Measurements from ENCODE around the gene SGMS2.

SGMS2 gene

DNA sequence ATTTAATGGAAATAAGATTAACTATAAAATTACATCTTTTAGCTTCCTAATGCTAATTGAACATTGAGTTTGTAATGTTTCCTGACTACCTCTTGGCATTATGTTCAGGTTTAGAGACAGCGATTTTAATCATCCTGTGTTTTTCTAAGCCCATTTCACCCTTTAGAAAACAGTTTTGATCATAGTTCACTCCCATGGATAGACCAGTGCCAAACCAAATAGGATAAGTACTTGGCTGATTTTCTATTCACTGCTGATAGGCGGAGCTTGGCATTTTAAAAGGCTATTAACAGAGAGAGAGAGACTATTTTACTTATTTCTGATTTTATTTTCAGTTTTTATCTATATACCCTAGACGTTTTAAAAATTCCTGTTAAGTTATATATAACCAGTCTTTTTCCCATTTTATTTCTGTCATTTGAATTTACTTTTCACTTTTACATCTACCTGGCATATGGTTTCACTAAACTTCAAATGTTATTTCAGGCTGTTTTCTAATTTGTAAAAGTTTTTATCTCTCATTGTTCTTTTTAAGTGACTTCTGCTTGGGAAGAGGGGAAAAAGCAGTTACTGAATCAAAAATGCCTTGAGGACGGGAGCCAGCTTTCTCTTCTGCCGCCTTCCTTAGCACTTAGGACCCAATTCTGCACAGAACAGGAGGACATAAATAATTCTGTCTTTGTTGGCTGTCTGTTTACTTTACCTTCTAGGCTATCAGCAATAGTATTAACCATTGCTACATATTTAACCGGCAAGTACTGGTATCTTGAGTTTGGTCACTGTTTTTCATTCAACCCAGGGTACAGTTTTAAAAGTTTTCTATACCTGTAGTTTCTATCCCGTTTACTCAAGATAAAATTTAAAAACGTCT, 46.4 kb downstream of the SGMS2 start:
- no peaks in the 10 kb centered on the region for H3K9me3 ChIP-seq (ENCODE audit: control insufficient read depth, insufficient read depth, low read depth, low read length)
- peaks cover 3% of the 10 kb centered on the region for H3K4me1 ChIP-seq (ENCODE audit: control insufficient read depth, insufficient read depth, low read length)
- ChIA-PET CTCF (interaction anchor here (0.6 kb wide), 2 partner anchors 41 to 626 kb away, joined by 3 read pairs; no protein-coding TSS in a partner anchor), POLR2A (no interaction called here)
- H3K36me3 ChIP-seq (ENCODE audit: control insufficient read depth in 2 of 2, insufficient read depth in 1 of 2, low read length in 2 of 2) = no peaks in the 10 kb centered on the region
- no peak overlapping the region for H3K4me3 ChIP-seq (ENCODE audit: low read depth, low read length)
- H3K27ac ChIP-seq (ENCODE audit: extremely low read depth, low read depth, low read length) = no peak overlapping the region
- TF ChIP-seq WT1 (tag by site-specific recombination; IDR thresholded peaks at IDR 0.05) (peak; percentile 59; the same call in 1 of the 2 replicates), IKZF3 (tag by site-specific recombination; IDR thresholded peaks at IDR 0.05) (0 out of 2 replicates have a peak, but pooled peaks have one; percentile 18), ZBTB8A (tag by site-specific recombination; IDR thresholded peaks at IDR 0.05) (0 out of 2 replicates have a peak, but pooled peaks have one; percentile 23), PRDM1 (tag by site-specific recombination; IDR thresholded peaks at IDR 0.05) (peak; percentile 58; the same call in 1 of the 2 replicates), ZNF335 (tag by site-specific recombination; conservative IDR thresholded peaks at IDR 0.05) (peak; percentile 53; the same call in 1 of the 2 replicates)
- TF ChIP-seq, protein P1, sequence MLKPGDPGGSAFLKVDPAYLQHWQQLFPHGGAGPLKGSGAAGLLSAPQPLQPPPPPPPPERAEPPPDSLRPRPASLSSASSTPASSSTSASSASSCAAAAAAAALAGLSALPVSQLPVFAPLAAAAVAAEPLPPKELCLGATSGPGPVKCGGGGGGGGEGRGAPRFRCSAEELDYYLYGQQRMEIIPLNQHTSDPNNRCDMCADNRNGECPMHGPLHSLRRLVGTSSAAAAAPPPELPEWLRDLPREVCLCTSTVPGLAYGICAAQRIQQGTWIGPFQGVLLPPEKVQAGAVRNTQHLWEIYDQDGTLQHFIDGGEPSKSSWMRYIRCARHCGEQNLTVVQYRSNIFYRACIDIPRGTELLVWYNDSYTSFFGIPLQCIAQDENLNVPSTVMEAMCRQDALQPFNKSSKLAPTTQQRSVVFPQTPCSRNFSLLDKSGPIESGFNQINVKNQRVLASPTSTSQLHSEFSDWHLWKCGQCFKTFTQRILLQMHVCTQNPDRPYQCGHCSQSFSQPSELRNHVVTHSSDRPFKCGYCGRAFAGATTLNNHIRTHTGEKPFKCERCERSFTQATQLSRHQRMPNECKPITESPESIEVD (tag by site-specific recombination; IDR thresholded peaks at IDR 0.05) = peak; percentile 81
- TF ChIP-seq, protein P2, sequence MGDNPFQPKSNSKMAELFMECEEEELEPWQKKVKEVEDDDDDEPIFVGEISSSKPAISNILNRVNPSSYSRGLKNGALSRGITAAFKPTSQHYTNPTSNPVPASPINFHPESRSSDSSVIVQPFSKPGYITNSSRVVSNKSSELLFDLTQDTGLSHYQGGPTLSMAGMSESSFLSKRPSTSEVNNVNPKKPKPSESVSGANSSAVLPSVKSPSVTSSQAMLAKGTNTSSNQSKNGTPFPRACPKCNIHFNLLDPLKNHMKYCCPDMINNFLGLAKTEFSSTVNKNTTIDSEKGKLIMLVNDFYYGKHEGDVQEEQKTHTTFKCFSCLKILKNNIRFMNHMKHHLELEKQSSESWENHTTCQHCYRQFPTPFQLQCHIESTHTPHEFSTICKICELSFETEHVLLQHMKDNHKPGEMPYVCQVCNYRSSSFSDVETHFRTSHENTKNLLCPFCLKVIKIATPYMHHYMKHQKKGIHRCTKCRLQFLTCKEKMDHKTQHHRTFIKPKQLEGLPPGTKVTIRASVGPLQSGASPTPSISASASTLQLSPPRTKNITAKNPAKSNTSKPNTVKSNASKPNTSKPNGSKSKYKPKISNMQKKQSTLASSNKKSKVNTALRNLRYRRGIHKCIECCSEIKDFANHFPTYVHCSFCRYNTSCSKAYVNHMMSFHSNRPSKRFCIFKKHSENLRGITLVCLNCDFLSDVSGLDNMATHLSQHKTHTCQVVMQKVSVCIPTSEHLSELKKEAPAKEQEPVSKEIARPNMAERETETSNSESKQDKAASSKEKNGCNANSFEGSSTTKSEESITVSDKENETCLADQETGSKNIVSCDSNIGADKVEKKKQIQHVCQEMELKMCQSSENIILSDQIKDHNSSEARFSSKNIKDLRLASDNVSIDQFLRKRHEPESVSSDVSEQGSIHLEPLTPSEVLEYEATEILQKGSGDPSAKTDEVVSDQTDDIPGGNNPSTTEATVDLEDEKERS (tag by site-specific recombination; IDR thresholded peaks at IDR 0.05) = no peak
- TF ChIP-seq, protein P3, sequence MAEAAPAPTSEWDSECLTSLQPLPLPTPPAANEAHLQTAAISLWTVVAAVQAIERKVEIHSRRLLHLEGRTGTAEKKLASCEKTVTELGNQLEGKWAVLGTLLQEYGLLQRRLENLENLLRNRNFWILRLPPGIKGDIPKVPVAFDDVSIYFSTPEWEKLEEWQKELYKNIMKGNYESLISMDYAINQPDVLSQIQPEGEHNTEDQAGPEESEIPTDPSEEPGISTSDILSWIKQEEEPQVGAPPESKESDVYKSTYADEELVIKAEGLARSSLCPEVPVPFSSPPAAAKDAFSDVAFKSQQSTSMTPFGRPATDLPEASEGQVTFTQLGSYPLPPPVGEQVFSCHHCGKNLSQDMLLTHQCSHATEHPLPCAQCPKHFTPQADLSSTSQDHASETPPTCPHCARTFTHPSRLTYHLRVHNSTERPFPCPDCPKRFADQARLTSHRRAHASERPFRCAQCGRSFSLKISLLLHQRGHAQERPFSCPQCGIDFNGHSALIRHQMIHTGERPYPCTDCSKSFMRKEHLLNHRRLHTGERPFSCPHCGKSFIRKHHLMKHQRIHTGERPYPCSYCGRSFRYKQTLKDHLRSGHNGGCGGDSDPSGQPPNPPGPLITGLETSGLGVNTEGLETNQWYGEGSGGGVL (tag by site-specific recombination; IDR thresholded peaks at IDR 0.05) = no peak

DNA sequence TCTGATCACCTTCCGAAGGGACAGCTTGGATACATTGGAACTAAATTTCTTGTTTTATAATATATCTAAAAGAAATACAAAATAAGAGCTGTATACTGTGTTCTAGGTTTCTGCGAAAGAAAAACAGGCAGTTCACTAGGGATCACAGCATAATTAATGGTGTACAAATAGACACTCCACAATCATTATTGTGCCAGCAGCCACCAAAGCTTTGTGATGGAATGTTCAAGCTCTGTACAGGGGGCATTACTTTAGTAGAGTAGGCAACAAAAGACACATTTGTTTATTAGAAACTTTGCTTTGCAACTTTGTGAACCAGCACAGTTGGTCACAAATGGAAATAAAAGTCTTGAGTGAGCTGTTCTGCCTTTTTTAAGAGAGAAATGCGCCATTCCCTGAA, 49.3 kb downstream of the SGMS2 start:
- no peaks in the 10 kb centered on the region for H3K36me3 ChIP-seq (ENCODE audit: control insufficient read depth in 2 of 2, insufficient read depth in 1 of 2, low read length in 2 of 2)
- H3K9me3 ChIP-seq (ENCODE audit: control insufficient read depth, insufficient read depth, low read depth, low read length) = no peaks in the 10 kb centered on the region
- no peak overlapping the region for H3K4me3 ChIP-seq (ENCODE audit: low read depth, low read length)
- peaks cover 3% of the 10 kb centered on the region for H3K4me1 ChIP-seq (ENCODE audit: control insufficient read depth, insufficient read depth, low read length)
- ChIA-PET POLR2A (no interaction called here), CTCF (interaction anchor here (0.5 kb wide), 1 partner anchor 656 kb away, joined by 3 read pairs; no protein-coding TSS in a partner anchor)
- no peak overlapping the region for H3K27ac ChIP-seq (ENCODE audit: extremely low read depth, low read depth, low read length)
- TF ChIP-seq ZNF768 (tag by site-specific recombination; IDR thresholded peaks at IDR 0.05) (no peak), ZNF791 (tag by site-specific recombination; IDR thresholded peaks at IDR 0.05) (no peak), ZNF416 (tag by site-specific recombination; IDR thresholded peaks at IDR 0.05) (no peak), ZSCAN16 (tag by site-specific recombination; IDR thresholded peaks at IDR 0.05) (no peak), KLF1 (tag by site-specific recombination; IDR thresholded peaks at IDR 0.05) (no peak), ZNF202 (tag by site-specific recombination; IDR thresholded peaks at IDR 0.05; ENCODE audit: borderline replicate concordance) (no peak), ZNF843 (tag by site-specific recombination; IDR thresholded peaks at IDR 0.05) (no peak), BCL11B (tag by site-specific recombination; IDR thresholded peaks at IDR 0.05; ENCODE audit: low read depth) (no peak), ZNF394 (tag by site-specific recombination; IDR thresholded peaks at IDR 0.05; ENCODE audit: borderline replicate concordance) (no peak), REPIN1 (tag by site-specific recombination; IDR thresholded peaks at IDR 0.05; ENCODE audit: low read depth) (no peak), GFI1B (tag by site-specific recombination; IDR thresholded peaks at IDR 0.05) (no peak)
- TF ChIP-seq, protein P4, sequence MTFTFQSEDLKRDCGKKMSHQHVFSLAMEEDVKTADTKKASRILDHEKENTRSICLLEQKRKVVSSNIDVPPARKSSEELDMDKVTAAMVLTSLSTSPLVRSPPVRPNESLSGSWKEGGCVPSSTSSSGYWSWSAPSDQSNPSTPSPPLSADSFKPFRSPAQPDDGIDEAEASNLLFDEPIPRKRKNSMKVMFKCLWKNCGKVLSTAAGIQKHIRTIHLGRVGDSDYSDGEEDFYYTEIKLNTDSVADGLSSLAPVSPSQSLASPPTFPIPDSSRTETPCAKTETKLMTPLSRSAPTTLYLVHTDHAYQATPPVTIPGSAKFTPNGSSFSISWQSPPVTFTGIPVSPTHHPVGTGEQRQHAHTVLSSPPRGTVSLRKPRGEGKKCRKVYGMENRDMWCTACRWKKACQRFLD (tag by site-specific recombination; IDR thresholded peaks at IDR 0.05) = no peak
- TF ChIP-seq, protein P5, sequence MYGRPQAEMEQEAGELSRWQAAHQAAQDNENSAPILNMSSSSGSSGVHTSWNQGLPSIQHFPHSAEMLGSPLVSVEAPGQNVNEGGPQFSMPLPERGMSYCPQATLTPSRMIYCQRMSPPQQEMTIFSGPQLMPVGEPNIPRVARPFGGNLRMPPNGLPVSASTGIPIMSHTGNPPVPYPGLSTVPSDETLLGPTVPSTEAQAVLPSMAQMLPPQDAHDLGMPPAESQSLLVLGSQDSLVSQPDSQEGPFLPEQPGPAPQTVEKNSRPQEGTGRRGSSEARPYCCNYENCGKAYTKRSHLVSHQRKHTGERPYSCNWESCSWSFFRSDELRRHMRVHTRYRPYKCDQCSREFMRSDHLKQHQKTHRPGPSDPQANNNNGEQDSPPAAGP (tag by site-specific recombination; IDR thresholded peaks at IDR 0.05) = no peak

All from HEK293 (cell line).